Body of pancreas (tissue), 4 donors: Measurements from ENCODE around the gene GSDME.

Experiments
- CTCF ChIP-seq, 7 experiments: fragments of 450-650 bp in 4 of 7; fragments of 200-600 bp in 3 of 7; sonication (generic) in 3 of 7; IDR thresholded peaks; one replicate each; pipeline ENCODE4 v1.5.1; 2016 to 2019; ENCODE audit warnings: antibody characterized with exemption in 7 of 7
- POLR2A ChIP-seq, 3 donors: fragments of 450-650 bp; IDR thresholded peaks; one replicate each; pipeline ENCODE4 v1.6.1; 2016; ENCODE audit warnings: antibody characterized with exemption in 3 of 3, mild to moderate bottlenecking in 2 of 3

GRCh38 chr7:24754906-24755506 lies 2.3 kb downstream of the GSDME start:
- TF ChIP-seq CTCF (IDR thresholded peaks at IDR 0.05) (no peak), POLR2A (IDR thresholded peaks at IDR 0.05) (no peak)
